ENCODE results near the gene FUBP3.

DNA sequence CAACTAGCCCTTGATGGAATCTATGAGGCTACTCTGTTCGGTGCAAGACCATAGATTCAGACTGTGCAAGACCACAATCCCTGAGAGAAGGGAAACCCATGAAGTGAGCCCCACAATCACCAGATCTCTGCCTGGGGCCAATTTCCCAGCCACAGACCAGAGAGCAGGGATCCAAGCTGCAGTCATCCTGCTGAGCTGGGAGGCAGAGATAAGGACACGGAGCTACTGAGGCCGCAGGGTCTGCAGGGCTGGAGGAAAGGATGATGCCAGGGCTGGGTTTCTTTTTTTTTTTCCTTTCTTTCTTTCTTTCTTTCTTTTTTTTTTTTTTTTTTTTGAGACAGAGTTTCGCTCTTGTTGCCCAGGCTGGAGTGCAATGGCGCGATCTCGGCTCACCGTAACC is 47.7 kb upstream of the FUBP3 start:
- TF ChIP-seq CEBPB (IDR thresholded peaks at IDR 0.05) (no peak), CTCF (IDR thresholded peaks at IDR 0.05) (no peak), MYC (IDR thresholded peaks at IDR 0.05; ENCODE audit: borderline replicate concordance, low read length) (no peak), E2F6 (IDR thresholded peaks at IDR 0.05; ENCODE audit: borderline replicate concordance, low read depth) (no peak), POLR2A (IDR thresholded peaks at IDR 0.05; ENCODE audit: low read length) (no peak), CHD2 (IDR thresholded peaks at IDR 0.05; ENCODE audit: low read length, partially characterized antibody) (no peak), PBX3 (IDR thresholded peaks at IDR 0.05) (no peak), PHF8 (IDR thresholded peaks at IDR 0.05; ENCODE audit: borderline replicate concordance, low read depth) (no peak)
- TF ChIP-seq, protein P1, sequence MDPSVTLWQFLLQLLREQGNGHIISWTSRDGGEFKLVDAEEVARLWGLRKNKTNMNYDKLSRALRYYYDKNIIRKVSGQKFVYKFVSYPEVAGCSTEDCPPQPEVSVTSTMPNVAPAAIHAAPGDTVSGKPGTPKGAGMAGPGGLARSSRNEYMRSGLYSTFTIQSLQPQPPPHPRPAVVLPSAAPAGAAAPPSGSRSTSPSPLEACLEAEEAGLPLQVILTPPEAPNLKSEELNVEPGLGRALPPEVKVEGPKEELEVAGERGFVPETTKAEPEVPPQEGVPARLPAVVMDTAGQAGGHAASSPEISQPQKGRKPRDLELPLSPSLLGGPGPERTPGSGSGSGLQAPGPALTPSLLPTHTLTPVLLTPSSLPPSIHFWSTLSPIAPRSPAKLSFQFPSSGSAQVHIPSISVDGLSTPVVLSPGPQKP (IDR thresholded peaks at IDR 0.05; ENCODE audit: low read depth, low read length): no peak
- TF ChIP-seq, protein P2, sequence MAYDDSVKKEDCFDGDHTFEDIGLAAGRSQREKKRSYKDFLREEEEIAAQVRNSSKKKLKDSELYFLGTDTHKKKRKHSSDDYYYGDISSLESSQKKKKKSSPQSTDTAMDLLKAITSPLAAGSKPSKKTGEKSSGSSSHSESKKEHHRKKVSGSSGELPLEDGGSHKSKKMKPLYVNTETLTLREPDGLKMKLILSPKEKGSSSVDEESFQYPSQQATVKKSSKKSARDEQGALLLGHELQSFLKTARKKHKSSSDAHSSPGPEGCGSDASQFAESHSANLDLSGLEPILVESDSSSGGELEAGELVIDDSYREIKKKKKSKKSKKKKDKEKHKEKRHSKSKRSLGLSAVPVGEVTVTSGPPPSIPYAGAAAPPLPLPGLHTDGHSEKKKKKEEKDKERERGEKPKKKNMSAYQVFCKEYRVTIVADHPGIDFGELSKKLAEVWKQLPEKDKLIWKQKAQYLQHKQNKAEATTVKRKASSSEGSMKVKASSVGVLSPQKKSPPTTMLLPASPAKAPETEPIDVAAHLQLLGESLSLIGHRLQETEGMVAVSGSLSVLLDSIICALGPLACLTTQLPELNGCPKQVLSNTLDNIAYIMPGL (CRISPR knock-in tag; IDR thresholded peaks at IDR 0.05; ENCODE audit: borderline replicate concordance): no peak

Data from A549 (cell line).